DMS79 (cell line): ENCODE results near the gene LHFPL2.

Experiments used
- DNase-seq: peaks from one replicate; lab custom pipeline; 2025; lab: John Stamatoyannopoulos, UW

LHFPL2 gene

GRCh38 chr5:78521455-78521854 is 127.1 kb downstream of the LHFPL2 start:
- no peak for DNase-seq

GRCh38 chr5:78519198-78519941 is 129.2 kb downstream of the LHFPL2 start:
- no peak for DNase-seq

- no peak for DNase-seq
These were observed 130.0 kb downstream of the LHFPL2 start for GRCh38 chr5:78518365-78519197.

- no peak for DNase-seq
These were observed 132.9 kb downstream of the LHFPL2 start for GRCh38 chr5:78515670-78516069.

- no peak for DNase-seq
These were observed 133.9 kb downstream of the LHFPL2 start for GRCh38 chr5:78514427-78515330.

- DNase-seq, result no peak
These were observed 135.1 kb downstream of the LHFPL2 start for GRCh38 chr5:78513441-78513840.

- DNase-seq, result no peak
These were observed 136.1 kb downstream of the LHFPL2 start for GRCh38 chr5:78512435-78512834.

- no peak for DNase-seq
These were observed 137.3 kb downstream of the LHFPL2 start for GRCh38 chr5:78511121-78511906.

- no peak for DNase-seq
These were observed 138.4 kb downstream of the LHFPL2 start for GRCh38 chr5:78509884-78510769.

GRCh38 chr5:78509145-78509865 is 139.3 kb downstream of the LHFPL2 start:
- DNase-seq, result no peak

GRCh38 chr5:78508186-78508765 is 140.3 kb downstream of the LHFPL2 start:
- no peak for DNase-seq

- no peak for DNase-seq
These were observed 141.0 kb downstream of the LHFPL2 start for GRCh38 chr5:78507531-78507930.

GRCh38 chr5:78506261-78507024 is 142.1 kb downstream of the LHFPL2 start:
- DNase-seq, result no peak

- no peak for DNase-seq
These were observed 142.7 kb downstream of the LHFPL2 start for GRCh38 chr5:78505860-78506259.

GRCh38 chr5:78504704-78505677 is 143.6 kb downstream of the LHFPL2 start:
- DNase-seq, result peak; percentile 49

- no peak for DNase-seq
These were observed 144.5 kb downstream of the LHFPL2 start for GRCh38 chr5:78503958-78504653.
